Breast epithelium (tissue), 3 donors: ENCODE measurements around the gene ZNF286A.

Experiments used
- CTCF ChIP-seq, 3 donors: fragments of 450-650 bp; IDR thresholded peaks; one replicate each; pipeline ENCODE4 v1.5.1; 2016 to 2017; ENCODE audit warnings: antibody characterized with exemption in 3 of 3, mild to moderate bottlenecking in 3 of 3, moderate library complexity in 3 of 3
- POLR2A ChIP-seq: fragments of 450-650 bp; IDR thresholded peaks from one replicate; pipeline ENCODE4 v1.6.1; 2016; ENCODE audit warnings: antibody characterized with exemption, mild to moderate bottlenecking, moderate library complexity
- POLR2AphosphoS5 ChIP-seq, 3 donors: sonication (generic); formaldehyde crosslinking; IDR thresholded peaks; one replicate each; pipeline ENCODE4 v1.6.1; 2017; ENCODE audit warnings: antibody characterized with exemption in 3 of 3

- TF ChIP-seq CTCF (IDR thresholded peaks at IDR 0.05), result no peak
- TF ChIP-seq POLR2AphosphoS5 (IDR thresholded peaks at IDR 0.05), result no peak
- TF ChIP-seq POLR2A, result no peak
Measured at GRCh38 chr17:15659236-15659635, 40.3 kb upstream of the ZNF286A start.
